Head of caudate nucleus (tissue), 42 donors: Measurements from ENCODE around the gene CXCL1.

Source experiments
- DNase-seq, 42 donors: peaks; one replicate each; pipeline versions ENCODE4 v3.0.0 to v3.0.0-alpha.2; 2020 to 2021; ENCODE audit warnings: mixed read lengths in 7 of 42
- intact Hi-C: fragments of 100-400 bp; cut with DNase I; formaldehyde crosslinking; loops from one replicate; pipeline ENCODE4 v1.15.0; 2022

The CXCL1 gene

DNA sequence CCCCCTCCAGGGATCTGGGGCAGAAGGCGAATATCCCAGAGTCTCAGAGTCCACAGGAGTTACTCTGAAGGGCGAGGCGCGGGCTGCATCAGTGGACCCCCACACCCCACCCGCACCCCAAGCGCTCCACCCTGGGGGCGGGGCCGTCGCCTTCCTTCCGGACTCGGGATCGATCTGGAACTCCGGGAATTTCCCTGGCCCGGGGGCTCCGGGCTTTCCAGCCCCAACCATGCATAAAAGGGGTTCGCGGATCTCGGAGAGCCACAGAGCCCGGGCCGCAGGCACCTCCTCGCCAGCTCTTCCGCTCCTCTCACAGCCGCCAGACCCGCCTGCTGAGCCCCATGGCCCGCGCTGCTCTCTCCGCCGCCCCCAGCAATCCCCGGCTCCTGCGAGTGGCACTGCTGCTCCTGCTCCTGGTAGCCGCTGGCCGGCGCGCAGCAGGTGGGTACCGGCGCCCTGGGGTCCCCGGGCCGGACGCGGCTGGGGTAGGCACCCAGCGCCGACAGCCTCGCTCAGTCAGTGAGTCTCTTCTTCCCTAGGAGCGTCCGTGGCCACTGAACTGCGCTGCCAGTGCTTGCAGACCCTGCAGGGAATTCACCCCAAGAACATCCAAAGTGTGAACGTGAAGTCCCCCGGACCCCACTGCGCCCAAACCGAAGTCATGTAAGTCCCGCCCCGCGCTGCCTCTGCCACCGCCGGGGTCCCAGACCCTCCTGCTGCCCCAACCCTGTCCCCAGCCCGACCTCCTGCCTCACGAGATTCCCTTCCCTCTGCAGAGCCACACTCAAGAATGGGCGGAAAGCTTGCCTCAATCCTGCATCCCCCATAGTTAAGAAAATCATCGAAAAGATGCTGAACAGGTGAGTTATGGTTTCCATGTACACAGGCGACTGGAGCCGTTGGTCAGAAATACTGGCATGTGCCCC lies at the start of gene CXCL1:
Gene CXCL1 (plus strand): TSS at position 264 of the 926 bp plus-strand sequence. CDS start 78 bp downstream, at position 342.
- intact Hi-C loops, result no loop called here
- peak in 35 of 42 donors; percentile 10 to 71 (median 39) for DNase-seq

- intact Hi-C loops, result no loop called here
- DNase-seq, result no peak
Measured at GRCh38 chr4:73821325-73821724, 47.9 kb upstream of the CXCL1 start.

- intact Hi-C loops, result no loop called here
- no peak for DNase-seq
Measured at GRCh38 chr4:73822389-73822788, 46.8 kb upstream of the CXCL1 start.

GRCh38 chr4:73822812-73823504 lies 46.2 kb upstream of the CXCL1 start:
- intact Hi-C loops, result no loop called here
- peak in 1 of 42 donors; percentile 5 for DNase-seq

- intact Hi-C loops, result no loop called here
- no peak for DNase-seq
Measured at GRCh38 chr4:73823760-73824159, 45.4 kb upstream of the CXCL1 start.

- intact Hi-C loops, result no loop called here
- DNase-seq, result no peak
Measured at GRCh38 chr4:73828956-73829355, 40.2 kb upstream of the CXCL1 start.

- no peak for DNase-seq
Measured at GRCh38 chr4:73831569-73831968, 37.6 kb upstream of the CXCL1 start.

DNA sequence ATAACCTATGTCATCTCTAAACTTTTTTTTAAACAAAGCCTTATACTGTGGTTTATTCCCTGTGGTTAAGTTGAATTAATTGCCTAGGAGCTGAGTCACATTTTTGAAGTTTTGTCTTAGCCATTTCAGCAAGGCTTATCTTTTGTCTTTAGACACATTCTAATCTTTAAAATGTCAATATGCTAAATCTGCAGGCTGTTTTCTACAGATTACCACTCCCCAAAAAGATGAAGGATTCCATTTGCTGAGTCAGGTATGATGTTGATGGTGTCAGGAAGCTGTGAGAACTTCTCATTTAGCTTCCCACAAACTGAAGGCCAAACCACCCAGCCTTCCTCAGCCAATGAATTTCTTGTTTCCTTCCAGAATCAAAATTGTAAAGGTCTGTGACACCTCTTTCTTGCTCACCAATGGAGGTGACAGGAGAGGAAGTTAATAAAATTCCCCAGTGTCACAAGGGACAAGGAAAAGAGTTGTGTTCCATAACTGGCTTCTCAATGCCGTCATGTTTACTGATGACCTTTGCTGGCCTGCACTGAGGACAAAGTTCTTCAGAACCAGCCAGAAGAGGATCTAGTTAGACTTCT lies 36.4 kb upstream of the CXCL1 start:
- DNase-seq, result no peak
- intact Hi-C loops, result no loop called here

More at GRCh38 chr4:73831569-73831968, 37.6 kb upstream of the CXCL1 start:
- intact Hi-C loops, result no loop called here

GRCh38 chr4:73836373-73837279 lies 32.6 kb upstream of the CXCL1 start, which contains the start of gene CXCL6:
Gene CXCL6 (plus strand): TSS chr4:73836678. CDS start chr4:73836751, 73 bp downstream.
- intact Hi-C loops, result no loop called here
- DNase-seq, result peak in 15 of 42 donors; percentile 8 to 45 (median 21)

- intact Hi-C loops, result no loop called here
- DNase-seq, result no peak
Measured at GRCh38 chr4:73839071-73839470, 30.1 kb upstream of the CXCL1 start.

GRCh38 chr4:73839715-73840114 lies 29.5 kb upstream of the CXCL1 start:
- intact Hi-C loops, result no loop called here
- no peak for DNase-seq

- DNase-seq, result no peak
- intact Hi-C loops, result no loop called here
Measured at GRCh38 chr4:73841243-73841925, 27.8 kb upstream of the CXCL1 start.

GRCh38 chr4:73842696-73843095 lies 26.5 kb upstream of the CXCL1 start:
- intact Hi-C loops, result no loop called here
- DNase-seq, result no peak

DNA sequence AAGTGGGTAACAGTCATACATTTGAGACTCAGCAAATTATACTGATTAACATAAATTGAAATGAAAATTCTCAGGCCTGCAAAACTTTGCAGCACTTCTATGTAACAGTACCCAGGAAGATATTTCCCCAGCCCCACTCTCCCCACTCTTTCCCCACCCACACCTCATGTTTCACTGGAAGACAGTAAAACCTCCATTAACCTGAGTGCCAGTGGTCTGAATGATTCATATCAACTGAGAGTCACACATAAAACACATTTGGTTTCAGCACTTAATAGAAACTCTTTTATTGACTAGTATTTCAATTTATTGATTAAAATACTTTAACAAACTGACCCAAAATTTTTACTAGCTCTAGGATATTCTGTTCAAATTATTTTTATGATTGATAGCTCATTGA lies 25.8 kb upstream of the CXCL1 start:
- no peak for DNase-seq
- intact Hi-C loops, result no loop called here

DNA sequence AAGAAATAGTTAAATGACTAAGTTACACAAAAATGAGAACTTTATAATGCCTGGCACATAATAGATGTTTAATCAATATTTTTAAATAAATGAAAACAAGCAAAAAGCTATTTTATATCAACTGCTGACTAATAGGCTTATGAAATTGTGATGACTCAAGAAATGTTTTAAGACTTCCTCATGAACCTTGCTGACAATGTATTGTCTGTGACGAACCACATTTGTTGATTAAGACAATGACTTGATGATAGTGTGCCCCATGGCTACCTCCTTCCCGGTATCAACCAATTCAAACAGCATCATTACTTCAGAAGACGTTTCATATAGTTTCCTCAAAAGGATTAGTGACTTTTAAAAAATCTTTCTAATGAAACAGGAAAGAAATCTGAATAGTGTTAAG lies 24.8 kb upstream of the CXCL1 start:
- intact Hi-C loops, result no loop called here
- no peak for DNase-seq

DNA sequence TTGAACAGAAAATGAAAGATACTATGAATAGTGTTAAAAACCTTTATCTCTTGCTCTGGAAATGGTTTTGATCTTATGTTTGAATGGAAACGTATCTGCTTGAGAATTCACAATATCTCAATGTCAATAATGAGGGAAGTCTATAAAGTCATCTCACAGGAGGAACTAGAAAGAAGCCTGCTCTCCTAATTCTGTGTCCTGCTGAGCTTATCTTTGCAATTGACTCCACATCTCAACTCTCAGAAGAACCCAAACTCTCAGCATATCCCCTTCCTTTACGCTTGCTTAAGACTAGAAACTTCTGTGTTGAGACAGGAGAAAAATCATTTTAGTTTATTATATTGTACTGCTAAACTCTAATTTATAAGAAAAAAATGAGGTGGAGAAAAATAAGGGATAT lies 24.4 kb upstream of the CXCL1 start:
- intact Hi-C loops, result no loop called here
- DNase-seq, result no peak

- intact Hi-C loops, result no loop called here
- no peak for DNase-seq
Measured at GRCh38 chr4:73847526-73848182, 21.5 kb upstream of the CXCL1 start.
